OCI-LY3 (cell line): ENCODE data around the gene CYP3A4.

Experiments used
- H2AFZ ChIP-seq: fragments of 200-600, 300-600 bp; shearing (Covaris generic); 2 replicates; pipeline ENCODE4 v1.6.0; 2014; ENCODE audit warnings: antibody characterized with exemption, low read depth, low read length
- H3K27ac ChIP-seq: fragments of 200-600, 300-600 bp; sonication (generic); 2 replicates; pipeline ENCODE4 v1.5.1; 2014; ENCODE audit warnings: mild to moderate bottlenecking, low read length, moderate library complexity, mixed read lengths
- H3K27me3 ChIP-seq: fragments of 200-600, 300-600 bp; sonication (generic); 2 replicates; pipeline ENCODE4 v1.6.1; 2014; ENCODE audit warnings: low read depth, low read length, mixed read lengths
- H3K36me3 ChIP-seq: fragments of 200-600, 300-600 bp; sonication (generic); replicated peaks from 2 replicates; pipeline ENCODE3; 2014; ENCODE audit warnings: low read depth, low read length, mixed read lengths
- H3K4me1 ChIP-seq: fragments of 300-600, 200-600 bp; sonication (generic); 2 replicates; pipeline ENCODE4 v1.6.1; 2014; ENCODE audit warnings: low read length, mixed read lengths
- H3K4me2 ChIP-seq: fragments of 200-600, 300-600 bp; sonication (generic); 2 replicates; pipeline ENCODE4 v1.6.1; 2014; ENCODE audit warnings: low read length, mixed read lengths
- H3K4me3 ChIP-seq: fragments of 300-600, 200-600 bp; sonication (generic); 2 replicates; pipeline ENCODE4 v1.5.1; 2014; ENCODE audit warnings: antibody characterized with exemption, mild to moderate bottlenecking, low read length, moderate library complexity
- H3K79me2 ChIP-seq: fragments of 300-600, 200-600 bp; shearing (Covaris generic); 2 replicates; pipeline ENCODE4 v1.6.1; 2014; ENCODE audit warnings: mild to moderate bottlenecking, low read length, mixed read lengths
- H3K9ac ChIP-seq: fragments of 300-600, 200-600 bp; shearing (Covaris generic); 2 replicates; pipeline ENCODE4 v1.6.0; 2014; ENCODE audit warnings: mild to moderate bottlenecking, low read length, moderate library complexity
- H3K9me3 ChIP-seq: fragments of 200-600, 300-600 bp; shearing (Covaris generic); 2 replicates; pipeline ENCODE4 v1.6.1; 2014; ENCODE audit warnings: low read length, mixed read lengths; ENCODE audit not compliant: insufficient read depth
- H4K20me1 ChIP-seq: fragments of 200-600, 300-600 bp; sonication (generic); 2 replicates; pipeline ENCODE4 v1.6.1; 2016; ENCODE audit warnings: low read length, mixed read lengths; ENCODE audit not compliant: insufficient read depth
- EZH2phosphoT487 ChIP-seq: fragments of 200-600 bp; shearing (Covaris generic); IDR thresholded peaks from 2 replicates; pipeline ENCODE4 v1.6.1; 2018; ENCODE audit warnings: antibody characterized with exemption, mixed run types, low read depth
- TF ChIP-seq, protein P1 (sequence below): fragments of 200-600, 300-600 bp; sonication (generic); IDR thresholded peaks from 2 replicates; pipeline ENCODE4 v1.5.1; 2014; ENCODE audit warnings: antibody characterized with exemption, low read length, low read depth

The CYP3A4 gene

DNA sequence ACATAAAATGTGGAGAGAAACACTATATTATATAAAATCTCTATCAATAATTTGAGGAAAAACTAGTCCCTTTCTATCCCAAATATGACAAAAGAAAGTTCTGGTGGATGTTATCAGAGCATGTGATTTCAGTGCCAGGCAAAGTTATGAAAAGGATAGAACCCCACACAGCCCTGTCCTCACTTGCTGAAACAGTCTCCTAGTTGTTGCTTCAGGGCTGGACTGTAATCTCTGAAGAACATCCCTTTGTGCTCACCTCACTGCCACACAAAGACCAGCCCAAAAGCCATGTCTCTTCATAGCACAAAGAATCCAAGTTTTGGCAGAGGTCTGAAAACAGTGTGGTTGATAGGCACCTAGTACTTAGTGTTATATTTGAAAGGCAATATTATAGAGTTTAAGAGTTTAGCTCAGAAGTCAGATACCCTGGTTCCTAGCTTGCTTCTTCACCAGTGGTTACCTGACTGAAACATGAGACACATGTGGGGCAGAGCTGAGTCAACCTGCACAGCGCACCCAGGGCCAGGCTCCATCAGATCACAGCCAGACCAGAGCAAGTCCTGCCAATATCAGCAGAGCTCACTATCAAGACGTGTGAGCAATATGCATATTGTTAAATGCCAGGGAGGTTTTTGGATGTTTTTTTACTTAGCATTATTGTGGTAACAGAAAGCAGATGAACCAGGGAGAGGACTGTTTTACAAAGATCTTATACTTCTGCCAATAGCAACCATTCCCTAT lies 74.0 kb downstream of the CYP3A4 start:
- TF ChIP-seq, protein P1, sequence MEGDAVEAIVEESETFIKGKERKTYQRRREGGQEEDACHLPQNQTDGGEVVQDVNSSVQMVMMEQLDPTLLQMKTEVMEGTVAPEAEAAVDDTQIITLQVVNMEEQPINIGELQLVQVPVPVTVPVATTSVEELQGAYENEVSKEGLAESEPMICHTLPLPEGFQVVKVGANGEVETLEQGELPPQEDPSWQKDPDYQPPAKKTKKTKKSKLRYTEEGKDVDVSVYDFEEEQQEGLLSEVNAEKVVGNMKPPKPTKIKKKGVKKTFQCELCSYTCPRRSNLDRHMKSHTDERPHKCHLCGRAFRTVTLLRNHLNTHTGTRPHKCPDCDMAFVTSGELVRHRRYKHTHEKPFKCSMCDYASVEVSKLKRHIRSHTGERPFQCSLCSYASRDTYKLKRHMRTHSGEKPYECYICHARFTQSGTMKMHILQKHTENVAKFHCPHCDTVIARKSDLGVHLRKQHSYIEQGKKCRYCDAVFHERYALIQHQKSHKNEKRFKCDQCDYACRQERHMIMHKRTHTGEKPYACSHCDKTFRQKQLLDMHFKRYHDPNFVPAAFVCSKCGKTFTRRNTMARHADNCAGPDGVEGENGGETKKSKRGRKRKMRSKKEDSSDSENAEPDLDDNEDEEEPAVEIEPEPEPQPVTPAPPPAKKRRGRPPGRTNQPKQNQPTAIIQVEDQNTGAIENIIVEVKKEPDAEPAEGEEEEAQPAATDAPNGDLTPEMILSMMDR: no peak
- TF ChIP-seq EZH2phosphoT487: no peak
- Histone ChIP-seq H3K9me3 (no peaks in the 10 kb centered on the region), H3K4me1 (no peaks in the 10 kb centered on the region), H3K4me3 (no peak overlapping the region), H2AFZ (no peak overlapping the region), H3K27ac (no peak overlapping the region), H3K36me3 (no peaks in the 10 kb centered on the region), H3K27me3 (no peaks in the 10 kb centered on the region), H3K79me2 (no peaks in the 10 kb centered on the region), H3K4me2 (no peak overlapping the region), H3K9ac (no peak overlapping the region), H4K20me1 (no peaks in the 10 kb centered on the region)

DNA sequence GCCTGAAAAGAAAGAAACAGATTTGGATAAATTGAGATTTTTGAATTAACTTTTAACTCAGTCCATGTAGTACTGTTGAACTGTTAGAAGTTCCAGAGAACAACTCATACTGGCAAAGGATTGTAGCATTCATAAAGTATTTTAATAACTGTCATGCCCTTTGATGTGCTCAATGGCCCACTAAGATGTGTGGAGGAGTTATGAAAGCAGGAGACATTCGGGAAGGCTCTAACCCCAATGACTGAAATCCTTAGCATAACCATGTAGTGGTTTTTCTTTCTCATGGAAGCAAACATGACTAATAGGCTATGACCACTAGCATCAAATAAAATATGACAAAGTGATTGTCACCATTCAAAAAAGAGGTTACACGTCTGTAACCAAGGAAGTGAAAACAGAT lies 74.7 kb downstream of the CYP3A4 start:
- H3K4me2 ChIP-seq: no peak overlapping the region
- no peaks in the 10 kb centered on the region for H3K79me2 ChIP-seq
- H3K4me1 ChIP-seq: no peaks in the 10 kb centered on the region
- H2AFZ ChIP-seq: no peak overlapping the region
- no peaks in the 10 kb centered on the region for H3K36me3 ChIP-seq
- no peaks in the 10 kb centered on the region for H3K27me3 ChIP-seq
- H3K27ac ChIP-seq: no peak overlapping the region
- H3K4me3 ChIP-seq: no peak overlapping the region
- H4K20me1 ChIP-seq: no peaks in the 10 kb centered on the region
- no peaks in the 10 kb centered on the region for H3K9me3 ChIP-seq
- H3K9ac ChIP-seq: no peak overlapping the region
- TF ChIP-seq, protein P1: no peak
- no peak for TF ChIP-seq EZH2phosphoT487

DNA sequence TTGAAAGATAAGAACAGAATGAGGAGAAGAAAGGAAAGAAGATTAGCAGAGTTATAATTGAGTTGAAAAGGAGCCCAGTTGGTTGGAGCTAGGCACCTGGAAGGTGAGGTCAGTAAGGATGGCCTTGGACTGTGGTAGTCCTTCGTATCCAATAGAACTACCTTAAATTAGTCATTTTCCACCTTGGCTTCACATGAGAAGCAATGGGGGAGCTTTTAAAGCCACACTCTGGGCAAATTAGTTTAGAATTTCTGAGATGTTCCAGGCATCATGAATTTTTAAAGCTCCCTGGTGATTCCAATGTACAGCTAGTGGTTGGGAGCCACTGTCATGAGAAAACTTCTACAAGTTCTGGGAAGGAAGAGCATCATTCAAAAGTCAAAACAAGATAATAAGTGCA lies 76.9 kb downstream of the CYP3A4 start:
- no peak overlapping the region for H3K9ac ChIP-seq
- H3K79me2 ChIP-seq: no peaks in the 10 kb centered on the region
- no peak overlapping the region for H3K4me3 ChIP-seq
- H3K9me3 ChIP-seq: no peaks in the 10 kb centered on the region
- no peaks in the 10 kb centered on the region for H3K4me1 ChIP-seq
- TF ChIP-seq, protein P1: no peak
- TF ChIP-seq EZH2phosphoT487: no peak
- no peak overlapping the region for H3K4me2 ChIP-seq
- H4K20me1 ChIP-seq: no peaks in the 10 kb centered on the region
- no peaks in the 10 kb centered on the region for H3K36me3 ChIP-seq
- no peak overlapping the region for H2AFZ ChIP-seq
- no peaks in the 10 kb centered on the region for H3K27me3 ChIP-seq
- H3K27ac ChIP-seq: no peak overlapping the region
